PFSK-1 (cell line): Measurements from ENCODE around the gene CDK7.

Experiments
- FOXP2 ChIP-seq: optimal IDR thresholded peaks from 2 replicates; pipeline ENCODE3; 2011; ENCODE audit warnings: borderline replicate concordance, control low read depth, inconsistent platforms; ENCODE audit not compliant: insufficient read depth; ENCODE audit errors: extremely low read length, extremely low read depth
- POLR2AphosphoS5 ChIP-seq: IDR thresholded peaks from 2 replicates; pipeline ENCODE4 v1.6.1; 2012; ENCODE audit warnings: low read depth, mild to moderate bottlenecking, control low read depth, low read length, moderate library complexity
- REST ChIP-seq, 2 experiments: IDR thresholded peaks; 2 replicates each; pipeline versions ENCODE4 v1.6.1 to v1.8.0; 2011 to 2012; ENCODE audit warnings: low read depth in 2 of 2, low read length in 2 of 2, control low read depth in 1 of 2, inconsistent platforms in 1 of 2, mild to moderate bottlenecking in 1 of 2, moderate library complexity in 1 of 2; ENCODE audit not compliant: insufficient read depth in 1 of 2
- SIN3A ChIP-seq: IDR thresholded peaks from 2 replicates; pipeline ENCODE4 v1.6.1; 2012; ENCODE audit warnings: mild to moderate bottlenecking, low read length, moderate library complexity, borderline replicate concordance; ENCODE audit not compliant: insufficient read depth
- TAF1 ChIP-seq: IDR thresholded peaks from 2 replicates; pipeline ENCODE4 v1.6.1; 2012; ENCODE audit warnings: low read length, control low read depth, borderline replicate concordance; ENCODE audit not compliant: insufficient read depth

GRCh38 chr5:69219939-69220338, 14.7 kb upstream of the CDK7 start:
- TF ChIP-seq POLR2AphosphoS5: no peak
- TF ChIP-seq TAF1: no peak
- TF ChIP-seq REST (IDR thresholded peaks at IDR 0.05; ENCODE audit: insufficient read depth in 1 of 2, low read depth in 2 of 2, low read length in 2 of 2): no peak
- no peak for TF ChIP-seq SIN3A
- no peak for TF ChIP-seq FOXP2
